ENCODE measurements around the gene NXN.

- TF ChIP-seq CTCF (IDR thresholded peaks at IDR 0.05) (no peak), POLR2A (IDR thresholded peaks at IDR 0.05) (no peak)
Measured at GRCh38 chr17:933312-934073, 46.1 kb downstream of the NXN start.

Measured in ovary (tissue), 3 donors.